ENCODE results near the gene PTRH2.
A peak's percentile ranks its signal among the peaks of the same experiment; 100 is the strongest.

The PTRH2 gene

DNA sequence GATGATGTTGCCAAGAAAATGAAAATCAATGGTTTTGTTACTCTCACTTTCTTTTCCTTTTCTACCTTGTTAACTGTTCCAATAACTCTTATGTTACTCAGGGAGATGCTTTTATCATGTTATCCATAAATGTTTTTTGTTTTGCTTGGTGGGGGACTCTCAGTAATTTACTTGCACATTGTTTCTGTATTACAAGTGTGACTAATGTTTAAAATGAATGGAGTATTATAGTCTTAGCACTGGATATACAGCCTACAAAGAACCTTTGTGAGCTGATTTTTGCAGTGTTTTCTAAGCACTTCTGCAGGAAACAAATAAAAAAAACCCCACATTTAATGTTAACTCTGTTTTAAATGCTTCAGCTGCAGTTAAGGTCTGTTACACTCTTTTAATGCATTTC lies 12.3 kb upstream of the PTRH2 start:
- no peak for DNase-seq

GRCh38 chr17:59716427-59716826 lies 9.2 kb upstream of the PTRH2 start:
- DNase-seq, result no peak

GRCh38 chr17:59714255-59714654 lies 7.0 kb upstream of the PTRH2 start:
- no peak for DNase-seq

DNA sequence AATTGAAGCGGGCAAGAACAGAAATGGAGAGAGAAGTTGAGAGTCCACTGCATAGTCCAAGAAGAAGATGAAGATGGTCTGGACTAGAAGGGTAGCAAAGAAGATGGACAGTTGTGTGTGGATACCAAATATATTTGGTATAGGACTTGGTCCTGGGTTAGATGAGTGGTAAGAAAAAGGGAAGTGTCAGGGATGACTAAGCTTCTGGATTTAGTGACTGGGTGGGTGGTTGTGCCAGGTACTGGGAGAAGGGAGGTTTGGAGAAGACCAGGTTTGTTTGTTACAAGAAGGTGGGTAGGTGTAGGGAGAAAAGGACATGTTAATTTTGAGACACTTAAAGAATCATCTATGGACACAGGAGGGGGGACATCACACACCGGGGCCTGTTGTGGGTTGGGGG lies 5.6 kb upstream of the PTRH2 start:
- peak in 2 of 4 experiments; percentile 24 to 34 for DNase-seq

- no peak for DNase-seq
Measured at GRCh38 chr17:59711936-59712335, 4.7 kb upstream of the PTRH2 start.

GRCh38 chr17:59707971-59708430 lies 771 bp upstream of the PTRH2 start:
- peak in 3 of 4 experiments; percentile 39 to 51 (median 39) for DNase-seq

DNA sequence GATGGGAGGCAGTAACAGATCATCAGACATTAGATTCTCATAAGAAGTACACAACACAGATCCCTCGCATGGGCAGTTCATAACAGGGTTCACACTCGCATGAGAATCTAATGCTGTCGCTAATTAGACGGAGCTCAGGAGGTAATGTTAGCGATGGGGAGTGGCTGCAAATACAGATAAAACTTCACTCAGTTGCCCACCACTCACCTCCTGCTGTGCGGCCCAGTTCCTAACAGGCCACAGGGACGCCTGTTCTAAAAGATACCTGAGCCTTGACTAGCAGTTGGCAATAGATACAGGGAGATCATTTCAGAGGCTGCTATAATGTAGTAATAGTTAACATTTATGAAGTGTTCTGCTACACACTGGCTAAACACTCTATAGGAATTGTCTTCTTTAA lies 4.9 kb downstream of the PTRH2 start:
- DNase-seq, result no peak

GRCh38 chr17:59699786-59700185 lies 7.4 kb downstream of the PTRH2 start:
- no peak for DNase-seq

DNA sequence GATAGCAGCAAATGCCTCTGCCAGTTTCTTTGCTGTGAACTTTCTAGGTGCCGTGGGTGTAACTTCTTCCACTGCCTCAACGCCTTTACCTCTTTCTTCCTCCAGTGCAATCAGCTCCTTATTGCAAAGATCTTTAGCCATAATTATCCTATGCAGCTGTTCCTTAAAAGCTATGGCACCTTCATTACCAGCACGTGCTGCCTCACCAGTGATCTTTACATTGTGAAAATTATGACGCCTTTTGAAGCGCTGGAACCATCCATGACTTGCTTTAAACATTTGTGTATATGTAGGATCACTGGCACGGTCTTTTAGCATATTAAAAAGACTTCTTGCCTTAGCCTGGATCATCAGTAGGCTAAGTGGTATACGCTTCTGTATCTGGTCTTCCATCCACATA lies 8.0 kb downstream of the PTRH2 start:
- DNase-seq, result no peak

GRCh38 chr17:59698143-59698542 lies 9.1 kb downstream of the PTRH2 start:
- no peak for DNase-seq

DNA sequence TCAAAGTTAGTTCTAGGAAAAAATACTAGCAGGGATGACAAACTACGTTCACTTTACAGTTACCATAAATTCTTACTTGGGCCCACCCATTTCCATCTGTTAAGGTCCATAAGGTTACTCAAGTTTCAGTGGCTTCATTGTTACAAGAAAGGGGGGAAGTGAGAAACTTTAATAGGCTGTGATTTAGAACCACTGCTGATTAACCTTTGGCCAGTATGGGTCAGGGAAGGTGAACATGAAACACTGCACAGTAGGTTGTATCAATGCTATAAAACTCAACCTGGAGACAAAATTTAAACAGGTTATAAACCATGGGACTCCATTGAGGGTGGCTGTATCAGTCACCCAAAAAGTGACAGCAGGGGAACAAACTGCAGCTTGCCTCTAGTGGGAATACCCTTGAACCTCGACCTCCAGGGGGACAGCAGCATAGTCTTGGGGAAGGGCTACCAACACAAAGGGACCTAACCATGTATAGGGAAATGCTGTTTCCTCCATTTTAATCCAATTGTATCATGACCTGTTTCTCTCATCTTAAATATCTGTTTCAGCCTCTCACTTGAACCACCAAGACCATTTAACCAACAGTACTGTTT lies 10.4 kb downstream of the PTRH2 start:
- DNase-seq, result no peak

- peak in 1 of 4 experiments; percentile 9 for DNase-seq
Measured at GRCh38 chr17:59695945-59696681, 11.1 kb downstream of the PTRH2 start.

GRCh38 chr17:59694344-59694743 lies 12.9 kb downstream of the PTRH2 start:
- no peak for DNase-seq

DNA sequence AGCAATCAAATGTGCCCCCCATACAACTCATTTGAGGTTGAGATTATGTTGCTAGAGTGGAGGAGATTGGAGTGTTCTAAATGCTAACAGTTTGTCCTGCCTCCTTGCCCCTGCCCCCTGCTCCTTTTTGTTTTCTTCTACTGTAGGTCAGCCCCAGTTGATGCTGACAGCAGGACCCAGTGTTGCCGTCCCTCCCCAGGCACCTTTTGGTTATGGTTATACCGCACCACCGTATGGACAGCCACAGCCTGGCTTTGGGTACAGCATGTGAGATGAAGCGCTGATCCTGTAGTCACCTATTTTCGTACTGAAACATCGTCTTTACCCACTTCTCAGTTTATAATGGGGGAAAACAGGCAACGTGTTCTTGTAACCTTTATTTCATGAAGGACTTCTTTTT lies 13.6 kb downstream of the PTRH2 start:
- DNase-seq, result no peak

DNA sequence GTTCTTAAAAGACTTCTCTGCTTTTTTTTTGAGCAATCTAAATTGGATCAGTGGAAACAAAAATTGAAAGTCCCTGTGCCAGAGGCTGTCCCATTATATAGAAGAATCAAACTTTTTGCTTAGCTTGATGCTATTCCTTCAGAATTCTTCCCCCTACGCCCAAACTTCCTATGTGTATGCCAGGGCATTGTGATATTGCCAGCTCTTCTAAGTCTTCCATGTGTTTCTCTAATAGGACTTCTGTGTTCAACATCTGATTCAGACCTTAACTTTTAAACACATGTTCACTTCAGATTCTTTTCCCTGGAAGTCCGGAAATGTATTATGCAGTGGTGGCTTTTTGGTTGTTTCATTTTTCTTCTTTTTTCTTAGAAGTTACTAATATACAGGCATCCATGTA lies 18.7 kb downstream of the PTRH2 start:
- DNase-seq, result no peak

- no peak for DNase-seq
Measured at GRCh38 chr17:59688008-59688407, 19.2 kb downstream of the PTRH2 start.

DNA sequence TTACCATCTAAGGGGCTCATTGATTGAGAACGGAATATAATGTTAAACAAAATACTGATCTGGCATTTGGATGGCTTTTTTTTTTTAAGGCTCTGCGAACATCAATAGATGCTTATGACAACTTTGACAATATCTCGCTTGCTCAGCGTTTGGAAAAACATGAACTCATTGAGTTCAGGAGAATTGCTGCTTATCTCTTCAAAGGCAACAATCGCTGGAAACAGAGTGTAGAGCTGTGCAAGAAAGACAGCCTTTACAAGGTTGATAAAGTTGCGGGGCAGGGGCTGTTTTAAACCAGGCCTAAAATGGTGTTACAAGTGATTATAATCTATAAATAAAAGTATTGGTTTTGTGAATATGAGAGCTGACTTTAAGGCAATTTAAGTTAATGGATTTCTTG lies 22.3 kb downstream of the PTRH2 start:
- DNase-seq, result no peak

GRCh38 chr17:59683283-59683682 lies 23.9 kb downstream of the PTRH2 start:
- DNase-seq, result no peak

- no peak for DNase-seq
Measured at GRCh38 chr17:59680314-59680713, 26.9 kb downstream of the PTRH2 start.

DNA sequence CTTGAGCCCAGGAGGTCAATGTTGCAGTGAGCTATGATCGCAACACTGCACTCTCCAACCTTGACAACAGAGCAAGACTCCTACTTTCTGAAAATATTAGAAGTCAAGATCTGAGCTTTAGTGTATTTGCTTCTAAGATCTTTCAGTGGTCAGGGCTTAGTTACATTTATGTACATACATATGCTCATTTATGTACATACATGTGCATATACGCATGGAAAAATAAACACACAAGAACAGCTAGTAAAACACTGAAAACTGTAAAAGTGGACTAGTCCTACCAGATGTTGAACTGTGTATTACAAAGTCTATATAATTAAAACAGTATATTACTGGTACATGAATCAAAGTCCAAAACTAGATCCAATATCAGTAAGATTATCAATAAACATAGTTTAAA lies 28.3 kb downstream of the PTRH2 start:
- DNase-seq, result no peak

GRCh38 chr17:59676716-59677115 lies 30.5 kb downstream of the PTRH2 start:
- DNase-seq, result no peak

DNA sequence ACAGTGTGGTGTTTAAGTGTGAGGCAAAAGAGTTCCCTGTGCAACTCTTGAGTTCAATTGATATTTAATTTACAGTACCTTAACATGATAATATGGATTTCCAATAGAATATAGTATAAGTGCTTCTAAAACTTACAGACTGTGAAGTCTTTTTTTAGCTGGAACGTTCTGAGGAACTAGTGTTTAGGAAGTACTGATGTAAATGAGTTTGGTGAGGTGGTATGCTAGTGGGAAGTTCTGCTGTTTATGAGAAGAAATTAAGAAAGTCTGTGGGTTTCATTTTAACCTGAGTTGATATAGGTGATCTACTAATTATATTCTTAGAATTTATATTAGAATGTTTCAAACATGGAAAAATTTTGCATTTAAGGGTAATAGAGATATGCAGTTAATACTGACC lies 32.0 kb downstream of the PTRH2 start:
- DNase-seq, result peak in 1 of 4 experiments; percentile 27

DNA sequence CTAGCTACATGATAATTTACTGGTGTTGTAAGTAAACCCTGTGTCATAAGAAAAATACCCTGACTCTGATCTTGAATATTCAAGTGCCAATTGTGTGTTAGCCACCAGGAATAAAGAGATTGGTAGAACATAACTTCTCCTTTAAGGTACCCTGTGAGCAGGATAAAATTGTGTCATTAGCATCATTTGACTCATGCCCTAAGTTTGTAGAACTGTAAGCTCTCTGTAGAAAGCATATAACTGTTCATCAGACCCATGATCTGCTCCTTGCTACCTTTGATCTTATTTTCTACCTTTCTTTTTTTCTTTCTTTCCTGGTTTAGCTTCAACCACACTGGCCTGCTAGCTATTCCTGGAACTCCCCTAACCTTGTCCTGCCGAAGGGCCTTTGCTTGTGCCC lies 35.8 kb downstream of the PTRH2 start:
- DNase-seq, result peak in 1 of 4 experiments; percentile 8

DNA sequence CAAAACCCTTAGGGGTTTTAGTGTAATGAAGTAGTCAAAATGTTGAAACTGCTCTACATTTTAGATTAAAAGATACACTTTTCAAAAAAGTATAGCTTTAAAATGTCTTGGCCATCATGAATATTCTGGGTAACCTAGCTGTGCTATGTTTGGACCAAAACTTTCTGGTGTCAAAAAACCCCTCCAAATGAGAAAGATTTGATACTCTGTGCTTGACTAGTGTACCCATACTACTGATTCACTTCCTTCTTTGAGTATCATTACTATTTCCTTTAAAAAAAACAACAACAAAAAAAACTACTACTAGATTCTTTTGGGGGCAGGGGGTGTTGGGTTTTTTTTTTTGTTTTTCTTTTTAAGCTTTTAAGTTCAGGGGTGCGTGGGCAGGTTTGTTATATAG lies 37.3 kb downstream of the PTRH2 start:
- no peak for DNase-seq

DNA sequence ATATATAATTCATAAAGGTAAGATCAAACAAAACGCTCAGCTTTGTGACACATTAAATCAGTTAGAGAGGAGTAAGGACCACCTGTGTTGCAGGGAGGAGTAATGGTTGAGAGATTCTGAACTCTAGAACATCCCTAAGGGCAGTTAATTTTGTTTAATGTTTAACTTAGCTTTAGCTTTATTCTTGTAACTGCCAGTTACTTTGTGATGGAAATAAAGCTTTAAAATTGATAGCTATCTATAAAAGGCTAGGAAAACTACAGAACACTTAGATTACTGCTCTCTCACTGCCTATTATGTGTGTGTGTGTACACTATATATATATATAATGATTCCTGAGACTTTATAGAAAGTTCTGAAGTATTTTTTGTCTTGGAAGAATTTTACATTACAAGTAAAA lies 37.8 kb downstream of the PTRH2 start:
- DNase-seq, result no peak

All from suppressor macrophage (primary cell).